ENCODE results near the gene TBX2.
"Not testable (repeated sequence)": the region's sequence is repeated elsewhere in the genome, so short reads cannot be mapped to it uniquely, and the experiment has no call there.

The TBX2 gene

DNA sequence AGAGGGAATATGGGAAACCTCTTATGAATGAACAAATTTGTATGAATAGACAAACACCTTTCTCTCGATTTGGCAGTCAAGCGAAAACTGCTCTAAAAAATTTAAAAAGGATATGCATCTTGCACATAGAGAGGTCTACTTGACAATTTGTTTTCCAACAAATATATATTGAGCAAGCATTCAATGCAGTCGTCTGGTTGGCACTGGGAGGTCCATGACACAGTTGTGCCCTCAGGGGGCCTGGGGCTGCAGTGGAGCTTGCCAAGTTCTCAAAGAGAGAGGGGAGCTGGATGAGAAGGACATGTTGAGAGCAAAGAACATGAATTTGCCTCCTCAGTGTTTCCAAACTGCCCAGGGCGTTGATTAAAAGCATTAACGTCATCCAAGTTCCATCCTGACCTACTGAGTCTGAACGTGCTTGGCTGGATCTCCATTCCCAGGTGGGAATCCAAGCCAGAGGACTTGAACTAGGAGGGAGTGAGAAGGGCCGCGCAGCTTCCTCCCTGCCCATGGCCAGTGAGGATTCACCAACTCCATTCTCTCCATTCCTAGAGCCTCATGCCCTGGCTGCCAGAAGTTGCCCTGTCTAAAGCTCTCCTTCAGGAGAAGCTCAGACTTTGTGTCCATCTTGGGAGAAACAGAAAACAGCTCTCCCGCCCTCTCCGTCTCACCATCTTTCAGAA lies 24.5 kb downstream of the TBX2 start:
- no peaks in the 10 kb centered on the region for H3K9me3 ChIP-seq (ENCODE audit: insufficient read depth, low read depth, low read length)
- no peak overlapping the region for H3K4me3 ChIP-seq (ENCODE audit: low read length)
- no peaks in the 10 kb centered on the region for H3K36me3 ChIP-seq (ENCODE audit: insufficient read depth, low read depth, low read length)
- peaks cover 24% of the 10 kb centered on the region for H3K27me3 ChIP-seq (ENCODE audit: insufficient read depth, low read length)
- no peaks in the 10 kb centered on the region for H3K4me1 ChIP-seq (ENCODE audit: insufficient read depth, low read length)
- no peak overlapping the region for H3K27ac ChIP-seq (ENCODE audit: low read length)
- no peak overlapping the region for H3K9ac ChIP-seq (ENCODE audit: low read depth, low read length)

DNA sequence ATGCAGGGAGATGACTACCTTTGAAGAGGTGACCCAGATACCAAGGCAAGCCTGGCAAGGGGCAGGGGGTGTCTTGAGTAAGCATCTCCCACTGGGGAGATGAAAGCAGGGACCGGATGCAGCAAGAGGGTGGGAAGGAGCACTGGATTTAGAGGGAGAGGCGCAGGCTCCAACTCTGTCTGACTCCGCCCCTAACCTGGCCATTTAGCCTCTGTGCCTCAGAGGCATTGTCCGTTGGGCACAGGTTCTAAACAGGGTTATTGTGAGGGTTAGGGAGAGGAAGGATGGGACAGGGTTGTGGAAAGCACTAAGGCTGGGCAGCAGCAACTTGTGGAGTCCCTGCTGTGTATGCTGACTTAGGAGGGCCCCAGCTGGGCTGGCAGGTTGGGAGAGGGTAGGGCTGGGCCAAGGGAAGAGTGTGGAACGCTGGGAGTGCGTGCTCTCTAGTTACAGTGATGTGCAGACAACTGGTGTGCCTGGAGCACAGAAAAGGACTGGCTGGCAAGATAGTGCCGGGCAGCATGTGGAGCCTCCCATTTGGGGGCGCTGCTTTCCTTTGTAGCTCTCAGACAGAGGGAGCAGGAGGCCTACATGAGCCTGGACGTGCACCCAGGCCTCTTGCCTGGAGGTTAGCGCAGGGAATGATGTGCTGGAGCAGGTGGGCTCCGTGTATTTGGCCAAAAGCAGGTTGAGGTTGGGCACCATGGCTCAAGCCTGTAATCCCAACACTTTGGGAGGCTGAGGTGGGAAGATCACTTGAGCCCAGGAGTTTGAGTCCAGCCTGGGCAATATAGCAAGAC lies 26.2 kb downstream of the TBX2 start:
- Histone ChIP-seq H3K4me1 (ENCODE audit: insufficient read depth, low read length) (no peaks in the 10 kb centered on the region), H3K9ac (ENCODE audit: low read depth, low read length) (no peak overlapping the region), H3K9me3 (ENCODE audit: insufficient read depth, low read depth, low read length) (no peaks in the 10 kb centered on the region), H3K27me3 (ENCODE audit: insufficient read depth, low read length) (peaks cover 21% of the 10 kb centered on the region), H3K36me3 (ENCODE audit: insufficient read depth, low read depth, low read length) (no peaks in the 10 kb centered on the region), H3K27ac (ENCODE audit: low read length) (no peak overlapping the region), H3K4me3 (ENCODE audit: low read length) (no peak overlapping the region)

DNA sequence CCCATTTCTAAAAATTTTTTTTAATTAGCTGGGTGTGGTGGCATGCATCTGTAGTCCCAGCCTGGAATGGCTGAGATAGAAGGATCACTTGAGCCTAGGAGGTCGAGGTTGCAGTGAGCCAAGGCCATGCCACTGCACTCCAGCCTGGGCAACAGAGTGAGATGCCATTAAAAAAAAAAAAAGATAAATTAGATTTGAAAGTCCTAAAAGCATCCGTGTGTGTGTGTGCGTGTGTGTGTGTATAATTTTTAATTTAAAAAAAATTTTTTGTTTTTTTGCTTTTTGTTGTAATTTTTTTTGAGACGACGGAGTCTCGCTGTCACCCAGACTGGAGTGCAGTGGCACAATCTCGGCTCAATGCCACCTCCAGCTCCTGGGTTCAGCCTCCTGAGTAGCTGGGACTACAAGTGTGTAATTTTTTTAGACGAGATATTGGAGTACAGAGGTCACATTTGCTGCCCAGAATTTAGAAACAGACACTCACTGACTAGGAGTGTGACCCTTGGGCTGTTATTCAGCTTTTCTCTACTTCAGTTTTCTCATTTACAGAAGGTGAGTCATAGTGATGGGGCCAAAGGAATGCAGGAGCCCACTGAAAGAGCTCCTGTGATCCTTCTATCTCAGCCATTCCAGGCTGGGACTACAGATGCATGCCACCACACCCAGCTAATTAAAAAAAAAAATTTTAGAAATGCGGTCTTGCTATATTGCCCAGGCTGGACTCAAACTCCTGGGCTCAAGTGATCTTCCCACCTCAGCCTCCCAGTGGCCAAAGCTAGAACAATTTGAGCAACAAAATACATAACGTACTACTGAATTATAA lies 27.1 kb downstream of the TBX2 start:
- H3K4me3 ChIP-seq (ENCODE audit: low read length) = no peak overlapping the region
- H3K9me3 ChIP-seq (ENCODE audit: insufficient read depth, low read depth, low read length) = no peaks in the 10 kb centered on the region
- no peaks in the 10 kb centered on the region for H3K4me1 ChIP-seq (ENCODE audit: insufficient read depth, low read length)
- no peak overlapping the region for H3K9ac ChIP-seq (ENCODE audit: low read depth, low read length)
- H3K27ac ChIP-seq (ENCODE audit: low read length) = no peak overlapping the region
- peaks cover 13% of the 10 kb centered on the region for H3K27me3 ChIP-seq (ENCODE audit: insufficient read depth, low read length)
- H3K36me3 ChIP-seq (ENCODE audit: insufficient read depth, low read depth, low read length) = no peaks in the 10 kb centered on the region

GRCh38 chr17:61427567-61427966 lies 27.9 kb downstream of the TBX2 start:
- Histone ChIP-seq H3K27ac (ENCODE audit: low read length) (no peak overlapping the region), H3K9me3 (ENCODE audit: insufficient read depth, low read depth, low read length) (no peaks in the 10 kb centered on the region)

GRCh38 chr17:61429274-61429673 lies 29.6 kb downstream of the TBX2 start:
- H3K36me3 ChIP-seq (ENCODE audit: insufficient read depth, low read depth, low read length) = no peaks in the 10 kb centered on the region
- H3K9me3 ChIP-seq (ENCODE audit: insufficient read depth, low read depth, low read length) = no peaks in the 10 kb centered on the region

More at GRCh38 chr17:61427567-61427966, 27.9 kb downstream of the TBX2 start:
- peaks cover 7% of the 10 kb centered on the region; the same call in 1 of the 2 replicates for H3K27me3 ChIP-seq (ENCODE audit: insufficient read depth, low read length)
- H3K4me3 ChIP-seq (ENCODE audit: low read length) = no peak overlapping the region
- no peaks in the 10 kb centered on the region for H3K4me1 ChIP-seq (ENCODE audit: insufficient read depth, low read length)
- H3K9ac ChIP-seq (ENCODE audit: low read depth, low read length) = no peak overlapping the region
- H3K36me3 ChIP-seq (ENCODE audit: insufficient read depth, low read depth, low read length) = no peaks in the 10 kb centered on the region

DNA sequence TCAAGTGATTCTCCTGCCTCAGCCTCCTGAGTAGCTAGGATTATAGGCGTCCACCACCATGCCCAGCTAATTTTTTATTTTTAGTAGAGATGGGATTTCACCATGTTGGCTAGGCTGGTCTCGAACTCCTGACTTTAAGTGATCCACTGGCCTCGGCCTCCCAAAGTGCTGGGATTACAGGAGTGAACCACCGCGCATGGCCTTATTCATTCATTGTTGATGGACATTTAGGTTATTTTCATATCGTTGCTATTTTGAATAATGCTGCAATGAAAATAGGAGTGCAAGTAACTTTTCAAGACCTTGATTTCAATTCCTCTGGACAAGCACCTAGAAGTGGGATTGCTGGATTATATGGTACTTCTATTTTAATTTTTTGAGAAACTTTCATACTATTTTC lies 30.2 kb downstream of the TBX2 start:
- not testable (repeated sequence) for H3K36me3 ChIP-seq (ENCODE audit: insufficient read depth, low read depth, low read length); H3K9me3 ChIP-seq (ENCODE audit: insufficient read depth, low read depth, low read length); H3K27me3 ChIP-seq (ENCODE audit: insufficient read depth, low read length); H3K27ac ChIP-seq (ENCODE audit: low read length); H3K4me1 ChIP-seq (ENCODE audit: insufficient read depth, low read length); H3K4me3 ChIP-seq (ENCODE audit: low read length); H3K9ac ChIP-seq (ENCODE audit: low read depth, low read length)

More at GRCh38 chr17:61429274-61429673, 29.6 kb downstream of the TBX2 start:
- Histone ChIP-seq H3K9ac (ENCODE audit: low read depth, low read length) (no peak overlapping the region), H3K27me3 (ENCODE audit: insufficient read depth, low read length) (no peaks in the 10 kb centered on the region), H3K4me1 (ENCODE audit: insufficient read depth, low read length) (no peaks in the 10 kb centered on the region), H3K4me3 (ENCODE audit: low read length) (no peak overlapping the region), H3K27ac (ENCODE audit: low read length) (no peak overlapping the region)

DNA sequence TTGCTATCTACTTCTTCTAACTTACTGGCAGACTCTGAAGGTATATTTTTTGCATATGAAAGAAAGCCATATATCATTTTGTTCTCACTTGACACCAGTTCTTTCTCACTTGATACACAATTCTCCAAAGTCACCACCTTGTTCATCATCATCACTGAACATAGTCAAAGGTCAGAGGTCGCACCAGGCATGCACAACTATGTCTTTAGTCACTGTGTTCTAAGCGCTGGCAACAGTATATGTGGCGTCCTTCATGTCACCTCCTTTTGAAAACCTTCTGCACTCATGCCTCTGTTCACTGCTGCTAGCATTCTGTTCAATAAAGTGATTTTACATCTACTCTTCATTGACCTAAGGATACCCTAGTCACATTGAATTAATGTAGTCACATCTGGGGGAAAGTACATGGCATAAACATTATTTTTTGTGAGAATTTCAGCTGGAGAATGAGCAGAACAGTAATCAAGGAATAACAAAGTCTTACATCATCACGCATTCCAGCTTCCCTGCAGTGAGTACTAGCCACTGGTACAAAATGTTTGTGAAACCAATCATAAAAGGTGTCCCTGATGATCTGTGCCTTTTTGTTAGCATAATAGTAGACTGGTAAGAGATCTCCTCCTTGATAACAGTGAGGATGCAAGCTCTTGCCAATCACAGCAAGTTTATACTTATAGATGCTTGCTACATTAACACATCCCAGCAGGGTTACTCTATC lies 32.1 kb downstream of the TBX2 start:
- no peaks in the 10 kb centered on the region; the same call in 1 of the 2 replicates for H3K9me3 ChIP-seq (ENCODE audit: insufficient read depth, low read depth, low read length)
- no peaks in the 10 kb centered on the region for H3K36me3 ChIP-seq (ENCODE audit: insufficient read depth, low read depth, low read length)
- no peak overlapping the region for H3K4me3 ChIP-seq (ENCODE audit: low read length)
- no peak overlapping the region for H3K9ac ChIP-seq (ENCODE audit: low read depth, low read length)
- H3K4me1 ChIP-seq (ENCODE audit: insufficient read depth, low read length) = no peaks in the 10 kb centered on the region
- no peak overlapping the region for H3K27ac ChIP-seq (ENCODE audit: low read length)
- no peaks in the 10 kb centered on the region for H3K27me3 ChIP-seq (ENCODE audit: insufficient read depth, low read length)

- H3K27me3 ChIP-seq (ENCODE audit: insufficient read depth, low read length) = no peaks in the 10 kb centered on the region
- no peak overlapping the region for H3K4me3 ChIP-seq (ENCODE audit: low read length)
- no peaks in the 10 kb centered on the region for H3K4me1 ChIP-seq (ENCODE audit: insufficient read depth, low read length)
- H3K9me3 ChIP-seq (ENCODE audit: insufficient read depth, low read depth, low read length) = no peaks in the 10 kb centered on the region; the same call in 1 of the 2 replicates
- no peaks in the 10 kb centered on the region for H3K36me3 ChIP-seq (ENCODE audit: insufficient read depth, low read depth, low read length)
- H3K9ac ChIP-seq (ENCODE audit: low read depth, low read length) = no peak overlapping the region
- H3K27ac ChIP-seq (ENCODE audit: low read length) = no peak overlapping the region
Measured at GRCh38 chr17:61436273-61436672, 36.6 kb downstream of the TBX2 start.

DNA sequence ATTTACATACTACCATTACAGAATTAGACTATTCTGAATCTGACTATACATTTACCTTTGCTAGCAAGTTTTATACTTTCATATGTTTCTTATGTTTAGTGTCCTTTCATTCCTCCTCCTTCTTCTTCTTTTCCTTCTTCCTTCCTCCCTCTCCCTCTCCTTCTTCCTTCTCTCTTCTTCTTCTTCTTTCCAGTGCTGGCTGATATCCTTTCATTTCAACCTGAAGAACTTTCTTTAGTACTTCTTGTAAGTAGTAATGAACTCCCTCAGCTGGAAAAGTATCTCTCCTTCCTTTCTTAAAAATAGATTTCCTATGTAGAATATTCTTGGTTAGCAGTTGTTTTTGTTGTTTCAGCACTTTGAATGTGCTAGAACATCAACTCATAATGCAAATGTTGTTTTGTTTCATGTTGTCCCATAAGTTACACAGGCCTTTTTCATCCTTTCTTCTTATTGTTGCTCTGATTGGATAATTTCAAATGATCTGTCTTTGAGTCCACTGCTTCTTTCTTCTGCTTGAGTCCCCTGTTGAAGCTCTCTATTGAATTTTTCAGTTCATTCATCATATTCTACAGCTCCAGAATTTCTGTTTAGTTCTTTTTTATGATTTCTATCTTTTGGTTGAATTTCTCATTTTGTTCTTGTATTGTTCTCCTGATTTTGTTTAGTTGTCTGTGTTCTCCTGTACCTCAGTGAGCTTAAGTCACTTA lies 37.5 kb downstream of the TBX2 start:
- no peak overlapping the region for H3K4me3 ChIP-seq (ENCODE audit: low read length)
- no peaks in the 10 kb centered on the region for H3K36me3 ChIP-seq (ENCODE audit: insufficient read depth, low read depth, low read length)
- H3K9ac ChIP-seq (ENCODE audit: low read depth, low read length) = no peak overlapping the region
- no peaks in the 10 kb centered on the region for H3K4me1 ChIP-seq (ENCODE audit: insufficient read depth, low read length)
- no peaks in the 10 kb centered on the region; the same call in 1 of the 2 replicates for H3K9me3 ChIP-seq (ENCODE audit: insufficient read depth, low read depth, low read length)
- H3K27me3 ChIP-seq (ENCODE audit: insufficient read depth, low read length) = no peaks in the 10 kb centered on the region
- no peak overlapping the region for H3K27ac ChIP-seq (ENCODE audit: low read length)

DNA sequence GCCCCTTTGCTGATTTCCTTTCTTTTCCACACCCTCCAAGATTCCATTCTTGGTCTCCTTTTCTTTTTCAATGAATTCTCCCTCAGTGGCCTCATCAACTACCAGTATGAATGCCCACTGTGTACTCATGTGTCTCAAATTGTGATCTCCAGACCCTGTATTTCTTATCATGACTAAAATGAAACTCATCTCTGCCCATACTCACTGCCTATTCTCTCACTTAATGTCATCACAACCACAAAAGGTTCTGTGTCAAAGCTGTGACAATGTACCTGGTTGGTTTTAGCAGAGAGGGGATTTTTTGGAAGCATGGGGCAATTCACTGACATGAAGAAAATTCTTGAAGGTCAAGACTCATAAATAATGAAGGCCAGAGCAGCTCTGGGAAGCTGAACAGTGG lies 41.1 kb downstream of the TBX2 start:
- H3K4me1 ChIP-seq (ENCODE audit: insufficient read depth, low read length) = no peaks in the 10 kb centered on the region
- H3K27ac ChIP-seq (ENCODE audit: low read length) = no peak overlapping the region
- H3K9me3 ChIP-seq (ENCODE audit: insufficient read depth, low read depth, low read length) = no peaks in the 10 kb centered on the region
- H3K9ac ChIP-seq (ENCODE audit: low read depth, low read length) = no peak overlapping the region
- H3K27me3 ChIP-seq (ENCODE audit: insufficient read depth, low read length) = peaks cover 5% of the 10 kb centered on the region; the same call in 1 of the 2 replicates
- no peak overlapping the region for H3K4me3 ChIP-seq (ENCODE audit: low read length)
- H3K36me3 ChIP-seq (ENCODE audit: insufficient read depth, low read depth, low read length) = no peaks in the 10 kb centered on the region

- peaks cover 11% of the 10 kb centered on the region; the same call in 1 of the 2 replicates for H3K27me3 ChIP-seq (ENCODE audit: insufficient read depth, low read length)
- H3K4me1 ChIP-seq (ENCODE audit: insufficient read depth, low read length); H3K36me3 ChIP-seq (ENCODE audit: insufficient read depth, low read depth, low read length); H3K27ac ChIP-seq (ENCODE audit: low read length); H3K4me3 ChIP-seq (ENCODE audit: low read length); H3K9ac ChIP-seq (ENCODE audit: low read depth, low read length); H3K9me3 ChIP-seq (ENCODE audit: insufficient read depth, low read depth, low read length): not testable (repeated sequence)
Measured at GRCh38 chr17:61441507-61441906, 41.9 kb downstream of the TBX2 start.
